GM18907 (cell line): ENCODE results near the gene SNX8.
A peak's percentile ranks its signal among the peaks of the same experiment; 100 is the strongest.

Experiments
- ATAC-seq: cut with Tn5 transposase; IDR thresholded peaks from one replicate; pipeline ENCODE4 v1.9.1; 2021; ENCODE audit warnings: mild to moderate bottlenecking, moderate library complexity; ENCODE audit not compliant: unreplicated experiment

The SNX8 gene

DNA sequence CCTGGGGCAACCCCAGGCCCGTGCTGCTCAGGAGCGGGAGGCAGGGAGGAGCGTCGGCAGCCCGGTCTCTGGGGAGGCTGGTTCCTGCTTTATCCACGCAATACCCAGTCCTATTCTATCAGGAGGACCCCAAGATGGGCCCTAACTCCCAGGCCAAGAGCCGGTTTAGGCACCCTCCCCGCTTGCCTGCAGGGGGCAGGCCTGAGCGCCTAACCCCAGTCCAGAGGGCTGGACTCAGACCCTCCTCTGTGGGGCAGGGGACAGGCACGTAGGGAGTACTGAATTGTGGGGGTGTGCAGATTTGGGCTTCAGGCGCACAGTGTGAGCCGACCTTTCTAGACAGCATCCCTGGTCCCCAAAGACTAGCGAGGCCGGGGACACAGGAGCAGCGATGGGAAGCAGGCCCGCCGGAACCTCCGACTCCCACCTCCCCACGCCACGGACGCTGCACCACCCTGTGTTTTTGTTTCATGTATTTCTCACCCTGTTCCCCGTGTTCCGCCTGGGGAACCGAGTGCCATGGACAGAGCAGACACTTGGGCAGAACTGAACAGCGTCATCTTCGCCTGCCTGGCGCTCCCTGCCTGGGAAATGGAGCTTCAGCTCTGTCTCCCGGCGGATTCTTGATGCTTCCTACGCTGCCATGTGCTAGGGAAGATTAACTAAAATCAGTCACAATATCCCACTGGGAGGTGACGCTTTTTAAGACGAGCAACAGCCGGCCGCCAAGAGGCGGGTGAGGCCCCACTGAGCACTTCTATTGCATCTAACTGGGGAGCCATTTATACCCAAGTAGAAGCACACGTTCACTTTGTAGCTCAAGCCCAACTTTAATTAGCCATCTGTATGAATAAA lies 66.9 kb downstream of the SNX8 start:
- ATAC-seq, result no peak

DNA sequence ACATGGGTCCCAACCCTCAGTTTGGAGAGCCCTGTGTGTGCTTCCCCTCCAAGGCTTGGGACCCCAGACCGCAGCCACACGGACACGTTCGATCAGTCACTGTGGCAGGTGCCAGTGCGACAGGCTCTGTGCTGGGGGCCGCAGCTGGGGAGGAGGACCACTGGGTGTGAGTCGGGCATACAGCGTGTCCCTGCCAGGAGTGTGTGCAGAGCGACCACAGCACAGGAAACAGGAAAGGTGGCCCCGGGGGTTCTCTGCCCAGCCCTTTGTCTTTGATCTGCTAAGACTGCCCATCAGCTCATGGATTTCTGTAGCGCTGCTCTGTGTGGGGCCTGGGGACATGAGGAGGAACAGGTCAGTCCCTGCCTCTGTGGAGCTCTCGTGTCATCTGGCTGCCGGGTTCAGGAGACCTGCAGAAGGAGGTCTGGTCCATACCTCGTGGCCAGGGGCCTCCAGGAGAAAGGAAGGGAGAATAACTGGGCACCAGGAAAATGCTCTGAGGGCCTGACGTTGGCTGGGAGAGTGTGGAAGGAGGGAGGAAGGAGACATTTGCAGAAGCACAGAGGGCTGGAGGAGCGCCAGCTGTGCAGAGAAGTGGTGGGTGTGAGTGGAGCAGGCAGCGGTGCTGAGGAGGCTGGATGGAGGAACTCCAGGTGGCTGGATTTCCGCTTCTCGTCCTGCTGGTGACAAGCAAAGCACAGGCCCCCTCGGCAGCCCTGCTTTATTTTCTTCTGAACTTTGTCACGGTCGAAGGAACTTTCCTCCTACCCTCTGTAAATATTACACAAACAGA lies 68.2 kb downstream of the SNX8 start:
- ATAC-seq, result no peak

DNA sequence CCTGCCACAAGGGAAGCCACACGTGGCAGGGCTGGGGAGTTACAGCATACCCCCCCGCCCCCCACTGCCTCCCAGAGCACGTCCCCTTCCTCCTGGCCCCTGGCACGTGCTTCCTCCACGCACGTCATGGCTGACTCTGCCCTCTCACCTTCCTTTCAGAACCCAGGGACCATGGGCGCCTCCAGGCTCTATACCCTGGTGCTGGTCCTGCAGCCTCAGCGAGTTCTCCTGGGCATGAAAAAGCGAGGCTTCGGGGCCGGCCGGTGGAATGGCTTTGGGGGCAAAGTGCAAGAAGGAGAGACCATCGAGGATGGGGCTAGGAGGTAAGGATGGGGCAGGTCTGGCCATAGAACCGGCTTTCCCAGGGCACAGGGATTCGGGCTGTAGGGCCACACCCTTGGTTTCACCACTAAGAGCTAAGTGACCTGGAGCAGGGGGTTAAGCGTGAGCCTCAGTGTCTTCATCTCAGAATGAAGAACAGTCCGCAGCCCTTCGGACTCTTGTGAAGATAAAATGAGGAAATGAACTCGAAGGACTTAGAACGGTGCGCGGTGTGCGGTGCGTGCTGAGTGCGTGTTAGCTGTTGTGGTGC lies 69.7 kb downstream of the SNX8 start:
- ATAC-seq, result no peak

DNA sequence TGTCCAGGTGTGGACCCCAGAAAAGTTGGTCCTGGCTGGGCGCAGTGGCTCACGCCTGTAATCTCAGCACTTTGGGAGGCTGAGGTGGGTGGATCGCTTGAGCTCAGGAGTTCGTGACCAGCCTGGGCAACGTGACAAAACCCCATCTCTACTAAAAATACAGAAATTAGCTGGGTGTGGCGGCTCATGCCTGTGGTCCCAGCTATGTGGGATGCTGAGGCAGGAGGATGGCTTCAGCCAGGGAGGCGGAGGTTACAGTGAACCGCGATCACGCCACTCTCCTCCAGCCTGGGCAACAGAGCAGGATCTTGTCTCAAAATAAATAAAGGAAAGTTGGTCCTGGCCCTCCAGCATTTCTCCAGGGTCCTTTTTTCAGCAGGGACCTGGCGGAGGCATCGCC lies 70.8 kb downstream of the SNX8 start:
- no peak for ATAC-seq

DNA sequence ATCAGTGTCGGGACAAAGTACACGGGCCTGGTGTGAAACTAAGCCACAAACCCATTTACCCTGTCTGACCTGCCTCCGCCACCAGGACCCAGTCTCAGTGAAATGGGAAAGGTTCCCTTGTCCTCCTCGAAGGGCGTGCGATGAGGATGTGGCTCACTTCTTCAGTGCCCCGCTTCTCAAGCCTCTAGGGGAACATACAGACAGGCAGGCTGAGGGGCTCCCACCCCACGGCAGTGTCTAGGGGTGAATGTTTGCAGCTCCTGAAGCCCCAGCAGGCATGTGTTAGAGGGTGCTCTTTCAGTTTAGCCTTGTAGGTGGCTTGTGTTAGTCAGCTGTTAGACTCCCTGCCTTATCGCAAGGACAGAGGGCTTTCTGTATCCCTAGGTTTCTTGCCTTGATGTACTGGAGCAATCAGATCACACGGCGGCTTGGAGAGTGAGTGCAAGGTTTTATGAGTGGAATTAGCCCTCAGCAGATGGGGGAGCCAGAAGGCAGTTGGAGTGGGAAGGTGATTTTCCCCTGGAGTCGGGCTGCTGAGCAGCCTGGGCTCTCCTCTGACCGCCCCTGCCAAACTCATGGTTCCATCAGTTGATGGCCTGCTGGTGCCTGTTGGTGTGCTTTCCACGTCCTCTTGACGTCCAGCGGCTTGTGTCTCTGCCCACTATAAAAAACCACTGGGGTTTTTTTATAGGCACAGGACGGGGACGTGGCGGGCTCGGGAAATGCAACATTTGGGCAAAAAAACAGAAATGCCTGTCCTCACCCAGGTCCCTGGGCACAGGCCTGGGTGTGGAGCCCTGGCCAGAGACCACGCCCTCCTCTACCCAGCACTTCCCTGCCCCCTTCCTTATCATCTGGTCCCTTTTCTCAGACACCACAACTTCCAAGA lies 71.5 kb downstream of the SNX8 start:
- no peak for ATAC-seq

DNA sequence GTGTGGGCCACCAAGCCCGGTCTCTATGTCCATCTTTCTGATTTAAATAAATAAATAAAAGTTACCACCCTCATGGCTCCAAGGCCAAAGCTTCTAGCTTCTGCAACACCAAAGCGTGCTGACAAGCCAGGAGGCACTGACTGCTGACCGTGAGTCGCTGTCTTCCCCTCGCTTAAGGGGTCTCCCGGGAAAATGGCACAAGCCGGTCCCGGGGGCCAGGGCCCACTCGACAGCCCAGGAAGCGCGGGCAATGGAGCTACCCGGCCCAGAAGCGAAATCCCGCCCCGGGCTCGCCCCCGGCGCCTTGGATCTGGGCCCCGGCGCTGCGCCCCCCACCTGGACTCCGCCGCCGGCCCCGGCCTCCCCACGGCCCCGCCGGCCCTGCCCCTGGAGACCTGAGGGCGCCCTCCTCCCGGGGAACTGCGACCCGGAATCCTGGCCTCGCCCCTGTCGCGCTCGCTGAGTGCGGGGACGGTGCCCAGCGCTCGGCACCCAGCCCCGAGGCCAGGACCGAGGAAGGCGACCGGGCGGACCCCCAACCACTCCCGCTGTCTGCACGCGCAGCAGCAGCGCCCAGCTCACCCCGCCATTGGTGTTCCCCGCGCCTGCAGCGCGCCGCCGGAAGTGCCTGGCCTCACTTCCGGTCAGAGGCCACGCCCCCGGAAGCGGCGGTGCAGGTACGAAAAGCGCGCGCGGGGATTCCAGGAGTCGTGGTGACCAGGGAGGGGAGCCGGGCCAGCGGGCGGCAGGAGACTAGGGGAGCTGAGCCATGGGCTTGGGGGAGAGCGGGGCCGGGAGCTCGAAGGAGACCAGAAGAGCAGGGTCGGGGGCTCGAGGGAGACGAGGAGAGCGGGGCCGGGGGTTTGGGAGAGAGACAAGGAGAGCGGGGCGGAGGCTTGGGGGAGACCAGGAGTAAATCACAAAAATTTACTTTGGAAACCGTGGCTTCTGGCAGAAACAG lies 72.4 kb downstream of the SNX8 start, which contains the start of the genes MRM2 and NUDT1:
Gene MRM2 (minus strand): TSS at position 626 of the 961 bp plus-strand sequence. CDS start 36 bp downstream, at position 590.
Gene NUDT1 (plus strand): TSS at position 647 of the 961 bp plus-strand sequence. CDS start 2,349 bp downstream, outside the sequence.
- ATAC-seq, result peak; percentile 61

DNA sequence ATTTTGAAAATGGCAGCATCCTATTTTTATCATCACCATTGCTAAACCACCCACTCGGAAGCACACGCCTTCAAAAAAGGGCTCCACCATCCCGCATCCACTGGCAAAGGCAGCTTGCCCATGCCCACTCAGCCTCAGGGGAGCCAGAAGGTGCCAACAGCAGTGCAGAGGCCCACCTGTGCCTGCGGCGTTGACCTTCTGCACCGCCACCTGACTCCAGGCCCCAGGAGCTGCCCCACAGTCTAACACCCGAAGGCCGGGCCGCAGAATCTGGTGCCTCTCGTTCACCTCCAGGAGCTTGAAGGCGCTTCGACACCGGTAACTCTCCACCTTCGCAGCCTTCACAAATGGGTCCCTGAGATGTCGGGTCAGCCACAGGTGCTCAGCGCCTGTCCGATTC lies 75.0 kb downstream of the SNX8 start:
- no peak for ATAC-seq

DNA sequence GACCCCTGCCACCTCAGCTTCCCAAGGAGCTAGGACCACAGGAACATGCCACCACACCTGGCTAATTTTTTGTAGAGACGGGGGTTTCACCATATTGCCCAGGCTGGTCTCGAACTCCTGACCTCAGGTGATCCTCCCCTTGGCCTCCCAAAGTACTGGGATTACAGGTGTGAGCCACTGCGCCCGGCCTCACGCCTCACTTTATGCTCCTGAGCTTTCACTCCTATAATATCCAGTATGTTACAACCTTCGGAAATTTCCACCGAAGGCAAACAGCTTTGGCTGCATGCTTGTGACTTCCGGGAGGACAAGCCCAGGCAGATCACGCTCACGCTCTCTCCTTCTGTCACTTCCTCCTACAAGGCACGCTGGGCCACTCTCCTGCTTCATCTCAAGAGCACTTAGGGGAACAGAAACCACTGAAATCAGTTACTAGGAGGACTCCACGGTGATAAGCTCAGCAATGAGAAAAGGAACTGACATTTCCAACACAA lies 77.1 kb downstream of the SNX8 start:
- ATAC-seq, result peak; percentile 61

DNA sequence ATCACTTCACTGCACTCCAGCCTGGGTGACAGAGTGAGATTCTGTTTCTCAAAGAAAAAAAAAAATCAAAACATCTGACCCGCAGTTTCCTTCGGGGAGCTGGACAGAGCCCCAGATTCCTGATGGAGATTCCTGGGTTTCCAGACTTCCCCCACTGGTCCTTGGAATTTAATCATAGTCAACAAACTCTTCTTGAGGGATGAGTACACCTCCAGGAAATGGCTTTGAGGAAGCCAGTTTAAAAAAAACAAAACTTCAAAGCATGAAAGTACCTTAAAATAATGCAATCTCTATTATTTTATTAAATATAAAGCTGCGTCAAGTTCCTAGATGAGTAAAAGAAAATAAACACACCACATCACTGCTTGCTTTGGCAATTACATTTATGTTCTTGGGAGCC lies 80.3 kb downstream of the SNX8 start:
- no peak for ATAC-seq

DNA sequence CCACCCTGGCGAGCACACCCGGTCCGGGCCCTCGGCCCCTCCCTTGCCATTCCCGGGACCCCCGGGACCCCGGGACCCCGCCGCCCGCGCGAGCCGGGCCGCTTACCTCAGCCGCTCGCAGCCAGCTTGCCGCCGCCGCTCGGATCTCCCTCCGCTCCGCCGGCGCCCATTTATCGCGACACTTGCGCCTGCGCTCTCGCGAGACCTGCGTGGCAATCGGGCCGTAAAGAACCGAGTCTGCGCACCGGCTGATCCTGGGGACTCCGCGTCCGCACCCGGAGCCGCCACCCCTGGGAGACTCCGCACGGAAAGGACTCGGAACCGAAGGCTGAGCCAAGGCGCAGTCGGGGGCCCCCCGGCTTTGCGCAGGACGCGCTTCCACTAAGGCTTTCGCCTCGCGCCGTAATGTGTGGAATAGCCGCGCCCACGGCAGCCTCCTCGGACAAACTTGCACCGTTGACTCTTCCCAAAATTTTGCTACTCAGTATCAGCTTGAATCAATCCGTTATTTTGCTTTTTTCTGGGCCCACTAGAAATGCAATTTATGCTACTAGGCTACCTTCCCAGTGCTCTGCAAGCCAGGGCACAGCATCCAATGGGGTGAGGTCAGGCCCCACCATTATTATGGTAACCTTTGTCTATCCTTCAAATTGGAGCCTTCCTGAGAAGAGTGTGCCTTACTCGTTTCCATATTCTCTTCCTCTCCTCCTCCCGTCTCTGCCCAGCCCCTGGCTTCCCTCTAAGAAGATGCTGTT lies 81.3 kb downstream of the SNX8 start, which contains the start of gene MAD1L1:
Gene MAD1L1 (minus strand): TSS at position 180 of the 755 bp plus-strand sequence. CDS start 2,812 bp downstream, outside the sequence.
- ATAC-seq, result peak; percentile 64

DNA sequence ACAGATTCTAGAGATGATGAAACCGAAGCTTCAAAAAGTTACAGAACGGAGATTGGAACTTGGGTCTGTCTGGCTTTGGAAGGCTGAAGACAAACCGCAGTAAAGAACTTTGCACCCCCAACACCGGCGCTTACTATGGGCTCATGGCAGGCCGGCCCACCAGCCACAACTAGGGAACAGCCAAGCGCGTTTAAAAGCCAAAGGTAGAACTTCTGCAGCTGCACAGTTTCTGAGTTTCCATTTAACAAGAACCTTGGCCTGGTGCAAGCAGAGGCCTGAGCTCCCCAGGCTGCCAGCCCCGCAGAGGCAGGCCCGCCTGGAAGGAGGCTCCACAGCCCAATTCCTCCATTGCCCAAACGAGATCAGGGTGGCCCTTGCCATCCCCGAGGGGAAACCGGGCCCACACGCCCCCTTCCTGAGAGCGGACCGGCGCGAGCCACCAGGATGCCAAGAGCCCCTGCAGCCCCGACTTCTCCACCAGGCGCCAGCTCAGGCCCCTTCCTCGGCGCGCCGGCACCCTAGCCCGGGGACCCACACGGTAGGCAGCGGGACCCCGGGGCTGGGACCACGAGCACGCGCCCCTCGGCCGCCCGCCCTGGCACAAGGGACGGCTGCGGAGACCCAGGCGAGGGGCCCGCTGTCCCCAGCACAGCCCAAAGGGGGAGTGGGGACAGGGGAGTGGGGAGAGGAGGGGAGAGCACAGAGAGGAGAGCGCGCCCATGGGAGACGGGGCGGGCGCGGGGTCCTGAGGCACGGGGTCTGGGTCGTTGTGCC lies 82.1 kb downstream of the SNX8 start:
- ATAC-seq, result peak; percentile 47

DNA sequence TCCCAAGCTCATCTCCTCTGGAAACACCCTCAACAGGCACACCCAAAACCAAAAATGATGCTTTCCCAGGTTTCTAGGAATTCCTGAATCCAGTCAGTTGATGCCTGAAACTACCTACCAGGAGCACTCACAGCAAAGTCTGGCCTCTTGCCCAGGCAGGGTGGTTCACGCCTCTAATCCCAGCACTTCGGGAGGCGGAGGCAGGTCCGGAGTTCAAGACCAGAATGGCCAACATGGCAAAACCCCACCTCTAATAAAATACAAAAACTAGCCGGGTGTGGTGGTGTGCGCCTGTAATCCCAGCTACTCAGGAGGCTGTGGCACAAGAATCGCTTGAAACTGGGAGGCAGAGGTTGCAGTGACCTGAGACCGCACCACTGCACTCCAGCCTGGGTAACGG lies 83.4 kb downstream of the SNX8 start:
- ATAC-seq, result no peak

DNA sequence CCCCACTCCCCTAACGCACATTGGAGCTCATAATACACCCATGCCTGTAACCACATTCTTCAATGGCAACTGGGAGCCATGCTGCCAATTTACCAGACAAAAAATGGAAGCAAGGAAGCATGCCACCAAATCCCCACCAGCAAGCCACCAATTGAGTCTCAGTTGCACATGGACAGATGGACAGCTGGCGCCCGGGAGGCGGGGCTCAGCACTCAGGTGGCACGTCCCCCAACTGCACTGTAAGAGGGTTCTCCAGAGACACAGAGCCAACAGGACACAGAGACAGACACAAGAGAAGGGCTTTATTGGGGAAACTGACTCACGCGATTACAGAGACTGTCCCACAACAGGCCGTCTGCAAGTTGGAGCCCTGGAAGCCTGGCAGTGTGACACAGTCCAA lies 84.0 kb downstream of the SNX8 start:
- no peak for ATAC-seq

DNA sequence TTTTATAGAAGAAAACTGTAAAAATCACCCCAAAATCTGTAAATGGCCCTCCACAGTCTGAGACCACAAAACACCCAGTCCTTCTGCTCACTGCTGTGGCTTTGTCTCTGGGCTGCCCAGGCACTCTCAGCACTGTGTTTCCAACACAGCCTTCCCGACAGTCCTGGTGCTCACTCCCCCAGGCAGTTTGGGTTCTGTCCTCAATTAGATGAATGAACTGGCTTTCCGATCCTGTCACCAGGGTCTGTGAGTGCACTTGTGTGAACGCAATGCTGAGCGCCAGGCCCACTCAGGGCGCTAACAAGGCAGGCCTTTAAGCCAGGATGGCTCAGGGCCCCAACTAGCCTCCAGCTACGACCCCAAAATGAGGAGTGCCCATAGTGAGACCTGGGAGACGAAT lies 84.8 kb downstream of the SNX8 start:
- ATAC-seq, result no peak

DNA sequence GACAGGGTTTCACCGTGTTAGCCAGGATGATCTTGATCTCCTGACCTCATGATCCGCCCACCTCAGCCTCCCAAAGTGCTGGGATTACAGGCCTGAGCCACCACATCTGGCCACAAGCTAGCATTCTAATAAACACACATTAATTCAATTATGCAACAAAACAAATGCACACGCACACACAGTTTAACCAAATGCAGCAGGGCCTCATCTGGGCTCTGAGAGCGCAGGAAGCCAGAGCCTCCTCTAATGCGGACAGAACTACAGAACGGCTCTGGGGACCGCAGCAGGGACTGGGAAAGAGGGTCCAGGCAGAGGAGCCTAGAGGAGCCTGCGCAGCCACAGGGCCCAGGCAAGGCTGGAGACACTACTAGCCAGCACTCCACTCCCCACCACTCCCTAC lies 85.3 kb downstream of the SNX8 start:
- ATAC-seq, result no peak

DNA sequence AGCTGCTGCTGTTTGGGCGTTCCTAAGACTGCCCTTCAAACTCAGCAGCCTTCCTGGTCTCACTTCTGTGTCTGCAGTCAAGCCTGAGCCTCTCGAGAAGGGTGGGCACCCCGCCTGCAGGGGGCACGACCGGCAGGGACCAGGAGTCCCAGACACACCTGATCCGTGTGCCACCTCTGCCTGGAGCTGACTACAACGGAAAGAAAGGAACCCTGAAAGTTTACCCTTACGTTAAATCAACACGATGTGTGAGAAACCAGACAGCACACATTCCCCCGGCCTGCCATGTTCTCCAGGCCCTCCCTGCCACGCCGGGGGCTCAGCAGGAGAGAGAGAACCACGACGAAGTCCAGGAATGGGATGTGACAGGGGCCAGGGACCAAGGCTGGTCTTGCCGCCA lies 86.5 kb downstream of the SNX8 start:
- ATAC-seq, result no peak

DNA sequence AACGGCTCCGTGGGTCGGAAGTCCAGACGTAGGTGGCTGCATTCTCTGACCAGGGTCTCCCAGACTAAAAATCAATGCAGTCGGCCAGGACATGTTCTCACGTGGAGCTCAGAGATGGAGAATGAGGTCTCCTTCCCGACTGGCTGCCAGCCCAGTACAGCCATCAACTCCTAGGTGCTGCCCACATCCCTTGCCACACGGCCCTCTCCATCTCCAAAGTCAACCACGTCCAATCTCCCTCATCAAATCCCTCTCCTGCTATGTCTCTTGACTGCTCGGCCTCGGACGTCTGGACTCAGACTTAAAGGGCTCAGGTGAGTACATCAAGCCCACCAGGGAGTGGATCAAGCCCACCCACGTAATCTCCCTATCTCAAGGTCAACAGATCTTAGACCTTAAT lies 88.4 kb downstream of the SNX8 start:
- no peak for ATAC-seq

DNA sequence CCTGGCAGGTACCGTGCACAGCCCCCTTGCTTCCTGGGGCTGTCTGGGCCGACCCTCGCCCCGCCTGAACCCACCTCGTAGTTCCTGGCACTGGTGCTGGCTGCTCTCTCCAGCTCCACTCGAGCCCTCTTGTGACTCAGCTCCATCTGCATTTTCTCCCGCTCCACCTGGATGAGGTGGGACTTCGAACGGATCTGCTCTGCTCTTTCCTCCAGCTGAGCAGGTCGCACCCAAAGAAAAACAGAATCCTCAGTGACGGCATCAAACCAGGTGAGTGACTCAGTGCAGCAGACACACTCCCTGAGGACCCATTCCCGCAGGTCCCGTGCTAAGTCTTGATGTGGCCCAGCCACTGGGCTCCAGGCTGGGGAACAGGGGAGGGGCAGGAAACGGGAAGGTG lies 88.9 kb downstream of the SNX8 start:
- no peak for ATAC-seq
